H7 (cell line): ENCODE measurements around the gene EEF1G. TPM values are rescaled to one million over a fixed set of nuclear protein-coding genes. Genes with fewer than 3 reads are reported as not detected.

Experiments used
- DNase-seq: peaks from one replicate; pipeline ENCODE4 v3.0.0; 2012
- H3K27me3 ChIP-seq: 2 replicates; pipeline ENCODE4 v1.6.0; 2011; ENCODE audit warnings: mild to moderate bottlenecking, low read length; ENCODE audit not compliant: control insufficient read depth, insufficient read depth
- H3K36me3 ChIP-seq: replicated peaks from 2 replicates; pipeline ENCODE4 v1.5.1; 2011; ENCODE audit warnings: low read length; ENCODE audit not compliant: control insufficient read depth, insufficient read depth
- H3K4me3 ChIP-seq: 2 replicates; pipeline ENCODE4 v1.5.1; 2011; ENCODE audit warnings: low read depth, mild to moderate bottlenecking, control low read depth, low read length, moderate library complexity; ENCODE audit not compliant: insufficient read depth
- total RNA-seq: library from RNA; depleted of rRNA; stranded (reverse); fragments of >200 nt; shearing (Covaris generic); gene quantifications from 2 replicates; pipeline ENCODE4 v1.2.3, GENCODE V29; 2014

The EEF1G gene
- total RNA-seq, 1 experiment from 2014 or later, result 1,781 TPM

- Histone ChIP-seq H3K36me3 (no peaks in the 10 kb centered on the region), H3K4me3 (peak overlapping the region; percentile 79), H3K27me3 (peaks cover 64% of the 10 kb centered on the region)
- peak; percentile 76 for DNase-seq
These were observed 26.6 kb downstream of the EEF1G start for GRCh38 chr11:62546929-62547625.

- H3K27me3 ChIP-seq, result peaks cover 64% of the 10 kb centered on the region
- peak within 1 kb of the TSS; percentile 79 for H3K4me3 ChIP-seq
- DNase-seq, result peak; percentile 93
- no peaks in the 10 kb centered on the region for H3K36me3 ChIP-seq
These were observed 27.3 kb downstream of the EEF1G start, which contains the start of gene AHNAK for GRCh38 chr11:62546244-62546928. Gene AHNAK, minus strand, starts transcription at chr11:62546806. Its CDS starts 10,708 bp downstream, at chr11:62536098.

GRCh38 chr11:62545437-62546243, 28.1 kb downstream of the EEF1G start:
- Histone ChIP-seq H3K4me3 (peak overlapping the region; percentile 79), H3K36me3 (no peaks in the 10 kb centered on the region), H3K27me3 (peaks cover 63% of the 10 kb centered on the region)
- peak; percentile 95 for DNase-seq

GRCh38 chr11:62544581-62545436, 28.9 kb downstream of the EEF1G start:
- peak; percentile 66 for DNase-seq
- H3K27me3 ChIP-seq, result peaks cover 60% of the 10 kb centered on the region
- H3K4me3 ChIP-seq, result peak overlapping the region; percentile 79
- H3K36me3 ChIP-seq, result no peaks in the 10 kb centered on the region

GRCh38 chr11:62543680-62544444, 29.8 kb downstream of the EEF1G start:
- Histone ChIP-seq H3K27me3 (peaks cover 57% of the 10 kb centered on the region), H3K4me3 (peak overlapping the region; percentile 79; the same call in 1 of the 2 replicates), H3K36me3 (no peaks in the 10 kb centered on the region)
- DNase-seq, result peak; percentile 62

GRCh38 chr11:62542750-62543567, 30.7 kb downstream of the EEF1G start:
- DNase-seq, result peak; percentile 95
- peaks cover 50% of the 10 kb centered on the region for H3K27me3 ChIP-seq
- peak overlapping the region; percentile 15 for H3K4me3 ChIP-seq
- H3K36me3 ChIP-seq, result no peaks in the 10 kb centered on the region

GRCh38 chr11:62542111-62542745, 31.5 kb downstream of the EEF1G start:
- Histone ChIP-seq H3K27me3 (peaks cover 42% of the 10 kb centered on the region), H3K4me3 (peak overlapping the region; percentile 1; the same call in 1 of the 2 replicates), H3K36me3 (no peaks in the 10 kb centered on the region)
- no peak for DNase-seq

GRCh38 chr11:62540804-62541701, 32.6 kb downstream of the EEF1G start:
- Histone ChIP-seq H3K36me3 (no peaks in the 10 kb centered on the region), H3K4me3 (no peak overlapping the region), H3K27me3 (peaks cover 32% of the 10 kb centered on the region)
- DNase-seq, result no peak

GRCh38 chr11:62539238-62539925, 34.3 kb downstream of the EEF1G start:
- Histone ChIP-seq H3K27me3 (peaks cover 16% of the 10 kb centered on the region), H3K4me3 (no peak overlapping the region), H3K36me3 (no peaks in the 10 kb centered on the region)
- DNase-seq, result peak; percentile 58

GRCh38 chr11:62538470-62539237, 35.0 kb downstream of the EEF1G start:
- Histone ChIP-seq H3K4me3 (no peak overlapping the region), H3K36me3 (no peaks in the 10 kb centered on the region), H3K27me3 (peaks cover 9% of the 10 kb centered on the region)
- DNase-seq, result no peak
